Natural killer cell (primary cell): ENCODE measurements around the gene ACAD9. TPM values are rescaled to one million over a fixed set of nuclear protein-coding genes. Genes with fewer than 3 reads are reported as not detected.

Experiments used
- ATAC-seq, 3 donors: fragments of 150-1000 bp in 2 of 3; fragments of 200-7000 bp in 1 of 3; cut with Tn5 transposase; 1 replicate in 1 of 3; 2 replicates in 2 of 3; pipeline ENCODE4 v1.10.0; 2021; ENCODE audit warnings: mild to moderate bottlenecking in 2 of 3, moderate library complexity in 2 of 3
- DNase-seq, 2 donors: peaks; one replicate each; pipeline versions ENCODE4 v3.0.0 to v3.0.0-alpha.2; 2013 to 2021; ENCODE audit warnings: mixed read lengths in 1 of 2
- H3K27ac ChIP-seq: one replicate; pipeline ENCODE4 v1.5.1; 2013; ENCODE audit warnings: mild to moderate bottlenecking, low read length
- H3K27me3 ChIP-seq: one replicate; pipeline ENCODE4 v1.6.1; 2013; ENCODE audit warnings: low read length; ENCODE audit not compliant: control insufficient read depth, insufficient read depth
- H3K36me3 ChIP-seq: one replicate; pipeline ENCODE4 v1.6.1; 2013; ENCODE audit warnings: low read length; ENCODE audit not compliant: control insufficient read depth, insufficient read depth
- H3K4me1 ChIP-seq: one replicate; pipeline ENCODE4 v1.6.1; 2013; ENCODE audit warnings: low read length; ENCODE audit not compliant: control insufficient read depth, insufficient read depth
- H3K4me3 ChIP-seq: one replicate; pipeline ENCODE4 v1.5.1; 2013; ENCODE audit warnings: low read length
- H3K9me3 ChIP-seq: one replicate; pipeline ENCODE4 v1.6.1; 2013; ENCODE audit warnings: low read length; ENCODE audit not compliant: control insufficient read depth, insufficient read depth
- H3K27ac Mint-ChIP-seq, 2 donors: one replicate each; pipeline ENCODE4 v1.8.0; 2022; ENCODE audit warnings: mild to moderate bottlenecking in 2 of 2, mixed read lengths in 2 of 2, moderate library complexity in 1 of 2
- H3K27me3 Mint-ChIP-seq, 2 donors: one replicate each; pipeline ENCODE4 v1.8.0; 2022; ENCODE audit warnings: low read depth in 2 of 2, mixed read lengths in 2 of 2
- H3K36me3 Mint-ChIP-seq: one replicate; pipeline ENCODE4 v1.8.0; 2022; ENCODE audit warnings: mixed read lengths
- H3K4me1 Mint-ChIP-seq, 2 donors: one replicate each; pipeline ENCODE4 v1.8.0; 2022; ENCODE audit warnings: mixed read lengths in 2 of 2
- H3K4me3 Mint-ChIP-seq: one replicate; pipeline ENCODE4 v1.8.0; 2022; ENCODE audit warnings: mild to moderate bottlenecking, moderate library complexity, mixed read lengths
- H3K9me3 Mint-ChIP-seq, 2 donors: one replicate each; pipeline ENCODE4 v1.8.0; 2022; ENCODE audit warnings: mixed read lengths in 2 of 2
- CTCF ChIP-seq: fragments of 200-600 bp; IDR thresholded peaks from one replicate; pipeline ENCODE4 v1.8.0; 2022; ENCODE audit warnings: antibody characterized with exemption
- WGBS: methylation state at CpG from one replicate; pipeline ENCODE4 v1.1.7; 2013; ENCODE audit warnings: missing lambda C conversion rate; ENCODE audit not compliant: insufficient coverage; 5-methylcytosine and 5-hydroxymethylcytosine counted together
- intact Hi-C: fragments of 100-400 bp; cut with micrococcal nuclease; formaldehyde crosslinking; loops from one replicate; pipeline ENCODE4 v1.14.2; 2022
- total RNA-seq, 4 donors: library from RNA; stranded (reverse); fragments of 120-200 nt in 1 of 4; gene quantifications; one replicate each; pipeline versions ENCODE4 v1.2.3 to v1.2.4, GENCODE V29; 2013 to 2022

ACAD9 gene
- total RNA-seq, 3 donors from 2014 or later (not counting 1 experiment from before 2014, with no cell fraction given), result 43.4 to 71.3 (median 54.2) TPM

DNA sequence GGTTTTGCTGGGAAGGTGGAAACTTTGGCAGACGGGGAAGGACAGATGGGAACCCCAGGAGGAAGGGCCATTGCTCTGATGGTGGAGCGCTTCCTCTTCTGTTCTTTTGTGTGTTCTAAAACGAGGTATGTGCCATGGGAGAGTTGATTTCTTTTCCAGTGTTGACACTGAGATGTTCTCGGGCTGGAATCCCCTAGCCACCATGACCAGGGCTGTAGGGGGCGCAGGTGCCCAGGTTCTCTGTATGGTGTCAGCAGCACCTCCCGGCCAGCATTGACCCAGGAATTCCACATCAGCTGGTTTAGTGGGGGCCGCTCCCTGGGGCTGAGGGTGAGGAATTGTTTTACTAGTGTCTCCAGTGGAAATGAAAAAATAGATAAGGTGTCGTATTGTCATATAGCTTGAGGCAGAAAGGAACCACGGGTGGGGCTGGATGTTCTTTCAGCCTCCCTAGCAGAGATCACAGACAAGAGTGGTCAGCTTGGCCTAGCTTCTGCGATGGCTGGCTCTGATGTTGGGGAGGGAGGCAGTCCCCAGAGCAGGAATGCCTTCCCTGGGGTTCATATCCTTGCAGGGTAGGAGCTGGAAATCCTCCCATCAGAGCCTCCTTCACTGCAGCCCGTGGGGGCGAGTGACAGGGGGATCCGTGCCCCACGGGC lies 34.2 kb upstream of the ACAD9 start:
- DNase-seq (no peak), ATAC-seq (no peak)
- Histone ChIP-seq H3K4me3 (peak overlapping the region; percentile 38), H3K4me1 (peaks cover 17% of the 10 kb centered on the region), H3K9me3 (no peaks in the 10 kb centered on the region), H3K27me3 (no peaks in the 10 kb centered on the region), H3K27ac (no peak overlapping the region), H3K36me3 (no peaks in the 10 kb centered on the region)
- 47% methylated on average over 14 of the region's 14 CpGs for whole genome bisulfite sequencing
- Mint-ChIP-seq H3K4me3 (peak overlapping the region; percentile 88), H3K4me1 (peaks cover 12 to 14% of the 10 kb centered on the region in 2 donors), H3K27ac (peak overlapping the region; percentile 72 to 78), H3K27me3 (no peaks in the 10 kb centered on the region), H3K9me3 (no peaks in the 10 kb centered on the region), H3K36me3 (no peaks in the 10 kb centered on the region)
- intact Hi-C loops, result no loop called here
- no peak for TF ChIP-seq CTCF

DNA sequence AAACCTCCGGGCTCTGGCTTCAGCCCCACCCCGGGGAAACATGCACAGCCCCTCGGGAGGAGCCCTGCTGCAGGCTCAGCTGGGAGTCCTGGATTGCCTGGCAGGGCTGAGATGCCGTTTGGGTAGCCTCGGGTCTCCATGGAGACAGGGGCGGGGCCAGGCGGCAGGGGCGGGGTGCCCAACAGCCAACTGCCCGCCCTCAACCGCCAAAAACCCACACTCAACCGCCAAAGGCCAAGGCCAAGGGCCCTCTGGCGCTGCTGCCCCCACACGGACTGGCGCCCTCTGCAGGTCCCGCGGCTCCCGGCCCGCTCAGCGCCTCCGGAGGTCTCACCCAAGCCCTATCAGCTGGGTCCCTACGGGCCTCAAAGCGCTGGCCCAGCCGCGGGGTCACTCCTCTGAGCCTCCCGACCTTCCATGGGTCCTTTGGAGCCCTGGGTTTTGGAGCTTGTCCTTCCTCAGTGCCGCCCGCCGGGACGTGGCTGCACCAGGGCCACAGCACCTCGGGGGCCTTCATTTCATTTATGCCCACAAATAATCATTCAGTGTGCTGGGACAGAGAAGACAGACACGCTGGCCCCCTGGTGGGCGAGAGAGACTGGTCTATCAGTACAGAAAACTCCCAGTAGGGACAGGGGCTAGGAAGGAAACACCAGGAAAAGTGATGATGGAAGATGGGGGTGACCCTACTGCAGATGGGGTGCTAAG lies 33.5 kb upstream of the ACAD9 start:
- Histone ChIP-seq H3K36me3 (no peaks in the 10 kb centered on the region), H3K4me3 (peak overlapping the region; percentile 38), H3K4me1 (peaks cover 17% of the 10 kb centered on the region), H3K27ac (peak overlapping the region; percentile 12), H3K9me3 (no peaks in the 10 kb centered on the region), H3K27me3 (no peaks in the 10 kb centered on the region)
- WGBS, result 5% methylated on average over 32 of the region's 32 CpGs
- intact Hi-C loops, result loop anchor here (1.0 kb wide), 2 partner anchors 165 to 229 kb away; no protein-coding TSS in a partner anchor
- ATAC-seq (peak; percentile 85 to 91 (median 89)), DNase-seq (peak; percentile 73 to 83)
- Mint-ChIP-seq H3K4me1 (peaks cover 12 to 14% of the 10 kb centered on the region in 2 donors), H3K9me3 (no peaks in the 10 kb centered on the region), H3K27ac (peak overlapping the region; percentile 62 to 72), H3K36me3 (no peaks in the 10 kb centered on the region), H3K27me3 (no peaks in the 10 kb centered on the region), H3K4me3 (peak overlapping the region; percentile 92)
- peak; percentile 76 for TF ChIP-seq CTCF

DNA sequence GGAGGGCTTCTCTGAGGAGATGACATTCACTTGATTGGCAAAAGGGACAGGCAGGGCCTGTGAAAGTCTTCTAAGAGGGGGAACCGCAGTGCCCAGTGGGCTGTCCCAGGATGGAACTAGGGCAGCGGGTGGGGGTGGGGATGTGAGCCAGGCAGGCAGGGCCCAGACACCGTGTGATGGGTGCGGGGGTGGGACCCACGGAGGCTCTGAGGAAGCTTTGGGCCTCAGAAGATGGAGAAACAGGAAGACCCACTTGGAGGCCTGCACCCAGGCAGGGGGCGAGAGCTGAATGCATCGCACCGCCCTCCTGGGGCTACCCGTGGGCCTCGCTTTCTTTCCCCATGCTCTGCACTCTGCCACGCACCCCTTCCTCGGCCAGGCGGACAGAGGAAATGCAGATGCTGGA lies 32.9 kb upstream of the ACAD9 start:
- no peaks in the 10 kb centered on the region for H3K9me3 ChIP-seq
- TF ChIP-seq CTCF, result no peak
- no peaks in the 10 kb centered on the region for H3K36me3 ChIP-seq
- Mint-ChIP-seq H3K4me1 (peaks cover 12 to 14% of the 10 kb centered on the region in 2 donors), H3K9me3 (no peaks in the 10 kb centered on the region), H3K36me3 (no peaks in the 10 kb centered on the region), H3K27ac (peak overlapping the region; percentile 62 to 72), H3K27me3 (no peaks in the 10 kb centered on the region), H3K4me3 (peak overlapping the region; percentile 92)
- H3K4me1 ChIP-seq, result peaks cover 17% of the 10 kb centered on the region
- H3K4me3 ChIP-seq, result no peak overlapping the region
- WGBS, result 59% methylated on average over 13 of the region's 13 CpGs
- DNase-seq (no peak), ATAC-seq (peak in 2 of 3 donors; percentile 6)
- H3K27me3 ChIP-seq, result no peaks in the 10 kb centered on the region
- intact Hi-C loops, result loop anchor here (1.0 kb wide), 2 partner anchors 165 to 229 kb away; no protein-coding TSS in a partner anchor
- H3K27ac ChIP-seq, result no peak overlapping the region
